ENCODE data around the gene MEPE.

The MEPE gene, protein sequence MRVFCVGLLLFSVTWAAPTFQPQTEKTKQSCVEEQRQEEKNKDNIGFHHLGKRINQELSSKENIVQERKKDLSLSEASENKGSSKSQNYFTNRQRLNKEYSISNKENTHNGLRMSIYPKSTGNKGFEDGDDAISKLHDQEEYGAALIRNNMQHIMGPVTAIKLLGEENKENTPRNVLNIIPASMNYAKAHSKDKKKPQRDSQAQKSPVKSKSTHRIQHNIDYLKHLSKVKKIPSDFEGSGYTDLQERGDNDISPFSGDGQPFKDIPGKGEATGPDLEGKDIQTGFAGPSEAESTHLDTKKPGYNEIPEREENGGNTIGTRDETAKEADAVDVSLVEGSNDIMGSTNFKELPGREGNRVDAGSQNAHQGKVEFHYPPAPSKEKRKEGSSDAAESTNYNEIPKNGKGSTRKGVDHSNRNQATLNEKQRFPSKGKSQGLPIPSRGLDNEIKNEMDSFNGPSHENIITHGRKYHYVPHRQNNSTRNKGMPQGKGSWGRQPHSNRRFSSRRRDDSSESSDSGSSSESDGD

DNA sequence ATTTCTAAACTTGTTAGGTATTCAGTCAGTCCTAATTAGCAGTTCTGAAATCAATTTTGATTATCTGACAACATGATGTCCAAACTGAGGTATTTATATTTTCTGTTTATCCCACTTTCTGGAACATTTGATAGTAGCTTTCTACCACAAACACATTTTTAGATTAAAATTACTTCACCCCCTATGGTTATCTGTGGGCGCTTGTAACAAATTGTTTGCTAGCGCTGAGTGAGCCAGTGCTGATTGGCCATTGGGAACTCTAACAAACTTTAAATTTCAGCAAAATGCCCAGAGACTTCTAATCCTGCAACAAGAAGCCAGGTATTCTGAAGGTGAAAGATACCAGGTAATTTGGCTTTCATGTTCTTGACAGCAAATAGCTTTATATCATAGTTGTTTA, at the start of gene MEPE:
MEPE (plus strand) TSS at position 301 of the 400 bp plus-strand sequence. CDS start 1,746 bp downstream, outside the sequence.
- Mint-ChIP-seq H3K27me3 (ENCODE audit: low read depth) (no peaks in the 10 kb centered on the region), H3K36me3 (ENCODE audit: low read depth) (no peaks in the 10 kb centered on the region), H3K9me3 (no peaks in the 10 kb centered on the region), H3K4me3 (no peak within 1 kb of the TSS), H3K4me1 (no peaks in the 10 kb centered on the region), H3K27ac (no peak within 1 kb of the TSS)
- TF ChIP-seq, protein P1, sequence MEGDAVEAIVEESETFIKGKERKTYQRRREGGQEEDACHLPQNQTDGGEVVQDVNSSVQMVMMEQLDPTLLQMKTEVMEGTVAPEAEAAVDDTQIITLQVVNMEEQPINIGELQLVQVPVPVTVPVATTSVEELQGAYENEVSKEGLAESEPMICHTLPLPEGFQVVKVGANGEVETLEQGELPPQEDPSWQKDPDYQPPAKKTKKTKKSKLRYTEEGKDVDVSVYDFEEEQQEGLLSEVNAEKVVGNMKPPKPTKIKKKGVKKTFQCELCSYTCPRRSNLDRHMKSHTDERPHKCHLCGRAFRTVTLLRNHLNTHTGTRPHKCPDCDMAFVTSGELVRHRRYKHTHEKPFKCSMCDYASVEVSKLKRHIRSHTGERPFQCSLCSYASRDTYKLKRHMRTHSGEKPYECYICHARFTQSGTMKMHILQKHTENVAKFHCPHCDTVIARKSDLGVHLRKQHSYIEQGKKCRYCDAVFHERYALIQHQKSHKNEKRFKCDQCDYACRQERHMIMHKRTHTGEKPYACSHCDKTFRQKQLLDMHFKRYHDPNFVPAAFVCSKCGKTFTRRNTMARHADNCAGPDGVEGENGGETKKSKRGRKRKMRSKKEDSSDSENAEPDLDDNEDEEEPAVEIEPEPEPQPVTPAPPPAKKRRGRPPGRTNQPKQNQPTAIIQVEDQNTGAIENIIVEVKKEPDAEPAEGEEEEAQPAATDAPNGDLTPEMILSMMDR (IDR thresholded peaks at IDR 0.05; ENCODE audit: unreplicated experiment in 3 of 3): no peak

DNA sequence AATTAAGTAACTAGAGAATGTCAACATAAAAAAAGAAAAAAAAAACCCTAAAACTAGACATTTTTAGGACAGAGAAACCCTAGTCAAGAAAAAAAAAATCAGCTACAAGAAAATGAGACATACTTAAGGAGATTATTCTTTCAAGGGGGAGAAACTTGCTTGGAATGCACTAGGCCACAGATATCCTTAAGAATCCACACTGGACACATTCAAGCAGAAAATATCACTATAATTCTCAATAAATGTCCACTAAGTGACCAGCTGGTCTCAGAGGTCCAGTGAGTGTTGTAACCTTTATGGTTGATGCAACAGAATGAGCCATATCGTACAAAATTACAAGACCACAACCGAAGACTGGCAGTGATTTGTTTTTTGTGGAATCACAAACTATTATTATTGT, 49.0 kb upstream of the MEPE start:
- Mint-ChIP-seq H3K36me3 (ENCODE audit: low read depth) (no peaks in the 10 kb centered on the region), H3K9me3 (no peaks in the 10 kb centered on the region), H3K4me1 (no peaks in the 10 kb centered on the region), H3K27ac (no peak overlapping the region), H3K4me3 (no peak overlapping the region), H3K27me3 (ENCODE audit: low read depth) (no peaks in the 10 kb centered on the region)
- TF ChIP-seq, protein P1 (IDR thresholded peaks at IDR 0.05; ENCODE audit: unreplicated experiment in 3 of 3): no peak

DNA sequence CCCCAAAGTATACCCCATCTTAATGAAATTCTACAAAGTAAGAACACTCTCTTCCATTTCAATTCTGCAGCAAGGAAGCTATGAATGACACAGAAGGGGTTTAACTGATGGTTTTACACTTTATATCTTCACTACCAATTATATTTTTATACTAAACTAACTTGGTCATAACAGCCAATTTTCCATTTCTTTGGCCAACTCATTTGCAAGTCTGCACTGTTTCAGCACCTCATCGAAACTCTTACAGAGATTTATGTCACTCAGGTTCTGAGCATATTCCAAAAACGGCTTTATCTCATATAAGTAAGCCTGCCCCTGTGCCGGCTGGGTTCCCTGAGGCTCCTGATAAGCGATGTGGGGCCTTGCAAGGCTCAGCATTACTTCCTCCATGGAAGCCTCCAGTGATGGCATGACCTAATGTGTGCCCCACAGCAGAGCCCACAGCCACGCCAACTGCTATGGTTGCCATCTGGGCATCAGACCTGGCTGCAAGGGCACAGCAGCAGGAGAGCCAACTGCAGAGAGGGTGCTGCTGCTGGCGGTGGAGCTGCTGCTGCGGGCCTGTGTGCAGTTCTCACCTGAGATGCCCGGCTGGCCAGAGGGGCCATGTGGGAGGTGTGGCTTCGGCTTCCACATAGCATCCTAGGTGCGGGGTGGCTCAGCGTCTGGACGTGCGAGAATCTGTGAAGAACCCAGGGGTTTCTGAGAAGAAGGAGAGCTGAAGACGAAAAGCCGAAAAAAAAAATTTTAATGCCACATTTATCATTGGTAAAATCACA, 46.8 kb upstream of the MEPE start:
- Mint-ChIP-seq H3K27me3 (ENCODE audit: low read depth) (no peaks in the 10 kb centered on the region), H3K36me3 (ENCODE audit: low read depth) (no peaks in the 10 kb centered on the region)
- TF ChIP-seq, protein P1 (IDR thresholded peaks at IDR 0.05; ENCODE audit: unreplicated experiment in 3 of 3): no peak

DNA sequence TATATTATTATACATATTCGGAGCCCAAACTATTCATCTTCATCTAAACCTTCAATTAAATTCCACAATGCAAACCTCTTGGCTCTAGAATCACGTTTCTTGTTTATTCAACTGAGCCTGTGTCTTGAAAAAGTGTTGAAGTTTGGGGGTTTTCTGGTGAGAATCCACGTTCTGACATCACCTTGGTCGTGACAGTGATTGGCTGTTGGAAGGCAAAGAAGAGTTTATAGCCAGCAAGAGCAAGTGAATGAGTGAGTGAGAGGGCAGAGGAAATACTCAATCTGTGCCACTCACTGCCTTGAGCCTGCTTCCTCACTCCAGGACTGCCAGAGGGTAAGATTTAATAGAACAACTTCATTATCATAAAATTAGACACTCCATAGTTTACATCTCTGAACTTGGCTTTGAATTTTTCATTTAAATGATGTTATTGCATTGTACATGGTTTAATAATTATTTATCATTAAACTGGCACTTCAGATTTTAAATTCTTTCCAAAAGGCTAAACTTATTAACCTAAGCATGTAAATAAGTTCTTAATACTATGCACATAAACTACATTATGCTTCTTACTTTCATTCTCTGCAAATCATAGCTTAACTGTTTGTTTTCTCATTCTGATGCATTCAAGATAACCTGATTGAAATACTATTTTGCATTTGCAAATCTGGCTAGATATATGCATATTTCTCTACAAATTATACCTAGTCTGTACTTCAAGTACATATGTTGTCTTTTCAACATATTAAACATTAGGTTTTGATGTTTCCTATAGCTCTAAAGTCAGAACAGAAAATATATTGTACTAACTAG, 33.3 kb upstream of the MEPE start, which contains the start of gene IBSP:
IBSP (plus strand) TSS at position 254 of the 813 bp plus-strand sequence. CDS start 2,808 bp downstream, outside the sequence.
- H3K36me3 Mint-ChIP-seq (ENCODE audit: low read depth): no peaks in the 10 kb centered on the region
- no peak within 1 kb of the TSS for H3K4me3 Mint-ChIP-seq
- no peaks in the 10 kb centered on the region for H3K27me3 Mint-ChIP-seq (ENCODE audit: low read depth)
- TF ChIP-seq, protein P1 (IDR thresholded peaks at IDR 0.05; ENCODE audit: unreplicated experiment in 3 of 3): no peak
- H3K27ac Mint-ChIP-seq: no peak within 1 kb of the TSS
- H3K9me3 Mint-ChIP-seq: no peaks in the 10 kb centered on the region
- H3K4me1 Mint-ChIP-seq: no peaks in the 10 kb centered on the region

More for the DNA sequence above, 46.8 kb upstream of the MEPE start:
- no peaks in the 10 kb centered on the region for H3K4me1 Mint-ChIP-seq
- H3K9me3 Mint-ChIP-seq: no peaks in the 10 kb centered on the region
- H3K4me3 Mint-ChIP-seq: no peak overlapping the region
- H3K27ac Mint-ChIP-seq: no peak overlapping the region

DNA sequence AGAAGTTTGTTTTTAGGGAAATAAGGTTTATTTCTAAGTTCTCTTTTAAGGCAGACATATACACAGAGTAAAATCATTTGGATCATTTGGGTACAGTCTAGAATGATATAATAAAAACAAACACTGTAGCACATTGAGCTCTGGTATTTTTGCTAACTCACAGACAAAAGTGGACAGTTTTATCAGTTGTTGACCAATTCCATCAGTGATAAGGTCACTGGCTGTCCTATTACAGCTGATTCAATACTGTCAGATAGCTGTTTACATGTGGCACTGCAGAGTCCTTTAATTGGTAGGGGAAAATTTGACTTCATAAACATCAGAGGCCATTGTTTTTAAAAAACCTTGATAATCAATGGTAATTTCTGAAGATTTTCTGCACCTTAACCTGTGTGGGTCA, 29.9 kb upstream of the MEPE start:
- Mint-ChIP-seq H3K4me3 (no peak overlapping the region), H3K4me1 (no peaks in the 10 kb centered on the region), H3K27ac (no peak overlapping the region), H3K9me3 (no peaks in the 10 kb centered on the region), H3K27me3 (ENCODE audit: low read depth) (no peaks in the 10 kb centered on the region), H3K36me3 (ENCODE audit: low read depth) (no peaks in the 10 kb centered on the region)
- TF ChIP-seq, protein P1 (IDR thresholded peaks at IDR 0.05; ENCODE audit: unreplicated experiment in 3 of 3): no peak

All from nephron (organoid).